G401.6 (cell line): ENCODE measurements around the gene RAPH1.

Experiments
- FAIRE-seq: peaks from 2 replicates; lab custom pipeline; 2012; peaks lifted over from hg19 to GRCh38; lab: Jason Lieb, UNC

Gene RAPH1

GRCh38 chr2:203360833-203361430 is 174.2 kb downstream of the RAPH1 start:
- no peak for FAIRE-seq

DNA sequence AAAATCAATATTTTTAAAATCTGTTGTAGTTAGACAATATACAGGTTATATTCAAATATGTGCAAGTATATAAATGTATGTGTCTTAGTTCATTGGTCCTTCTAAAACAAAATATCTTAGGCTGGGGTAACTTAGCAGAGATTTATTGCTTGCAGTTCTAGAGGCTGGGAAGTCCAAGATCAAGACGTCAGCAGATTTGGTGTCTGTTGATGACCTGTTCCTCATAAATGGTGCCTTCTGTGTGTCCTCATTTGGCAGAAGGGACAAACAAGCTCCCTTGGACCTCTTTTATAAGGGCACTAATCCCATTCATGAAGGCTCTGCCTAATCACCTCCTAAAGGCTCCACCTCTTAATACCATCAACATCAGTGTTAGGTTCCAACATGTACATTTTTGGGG is 175.7 kb downstream of the RAPH1 start:
- FAIRE-seq = no peak

- FAIRE-seq = no peak
These were observed 180.1 kb downstream of the RAPH1 start for GRCh38 chr2:203354966-203355365.

- FAIRE-seq = peak; percentile 47
These were observed 182.4 kb downstream of the RAPH1 start for GRCh38 chr2:203352604-203353255.

- FAIRE-seq = no peak
These were observed 187.7 kb downstream of the RAPH1 start for GRCh38 chr2:203347375-203347774.

DNA sequence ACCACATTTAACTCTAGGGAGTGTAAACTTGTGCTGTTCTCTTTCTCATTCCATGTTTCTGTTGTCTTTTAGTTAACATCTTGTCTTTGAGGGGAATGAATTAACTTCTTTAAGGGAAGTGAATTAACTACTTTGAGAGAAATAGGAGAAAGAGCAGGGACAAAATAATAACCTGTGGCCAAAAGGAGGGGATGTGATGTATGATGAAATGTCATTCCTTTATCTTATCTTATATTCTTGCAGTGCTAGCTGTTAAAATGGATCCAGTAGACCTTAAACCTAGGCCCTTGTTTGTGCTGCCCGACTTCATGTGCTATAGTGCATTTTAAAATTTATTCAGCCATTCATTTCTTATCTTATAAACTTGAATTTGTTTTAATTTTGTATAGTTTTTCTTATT is 188.5 kb downstream of the RAPH1 start:
- no peak for FAIRE-seq

- FAIRE-seq = no peak
These were observed 190.4 kb downstream of the RAPH1 start for GRCh38 chr2:203344667-203345066.
